ENCODE results near the gene DCC.

The DCC gene

GRCh38 chr18:52824126-52824525, 484.1 kb downstream of the DCC start:
- DNase-seq = no peak
- no peak for ATAC-seq

- no peak for DNase-seq
- no peak for ATAC-seq
Measured at GRCh38 chr18:52826994-52827393, 487.0 kb downstream of the DCC start.

- ATAC-seq (no peak), DNase-seq (no peak)
Measured at GRCh38 chr18:52829320-52829719, 489.3 kb downstream of the DCC start.

GRCh38 chr18:52829876-52830405, 489.9 kb downstream of the DCC start:
- DNase-seq = no peak
- ATAC-seq = no peak

- ATAC-seq (no peak), DNase-seq (no peak)
Measured at GRCh38 chr18:52844323-52844722, 504.3 kb downstream of the DCC start.

GRCh38 chr18:52845036-52845435, 505.0 kb downstream of the DCC start:
- ATAC-seq = no peak
- DNase-seq = no peak

- no peak for ATAC-seq
Measured at GRCh38 chr18:52850031-52850560, 510.1 kb downstream of the DCC start.

GRCh38 chr18:52861558-52861957, 521.6 kb downstream of the DCC start:
- DNase-seq (no peak), ATAC-seq (no peak)

More at GRCh38 chr18:52850031-52850560, 510.1 kb downstream of the DCC start:
- DNase-seq = no peak

- no peak for ATAC-seq
- no peak for DNase-seq
Measured at GRCh38 chr18:52869349-52869923, 529.4 kb downstream of the DCC start.

GRCh38 chr18:52869942-52870907, 530.2 kb downstream of the DCC start:
- DNase-seq (no peak), ATAC-seq (no peak)

- no peak for ATAC-seq
Measured at GRCh38 chr18:52874774-52875173, 534.8 kb downstream of the DCC start.

GRCh38 chr18:52875725-52876124, 535.7 kb downstream of the DCC start:
- DNase-seq (no peak), ATAC-seq (no peak)

More at GRCh38 chr18:52874774-52875173, 534.8 kb downstream of the DCC start:
- no peak for DNase-seq

GRCh38 chr18:52888014-52888413, 548.0 kb downstream of the DCC start:
- DNase-seq (no peak), ATAC-seq (no peak)

- DNase-seq (no peak), ATAC-seq (no peak)
Measured at GRCh38 chr18:52894801-52895200, 554.8 kb downstream of the DCC start.

- DNase-seq (no peak), ATAC-seq (no peak)
Measured at GRCh38 chr18:52897611-52898484, 557.9 kb downstream of the DCC start.

- ATAC-seq (no peak), DNase-seq (no peak)
Measured at GRCh38 chr18:52898485-52899058, 558.6 kb downstream of the DCC start.

GRCh38 chr18:52902188-52902587, 562.2 kb downstream of the DCC start:
- ATAC-seq = no peak
- no peak for DNase-seq

- ATAC-seq (no peak), DNase-seq (peak; percentile 5)
Measured at GRCh38 chr18:52903857-52904256, 563.9 kb downstream of the DCC start.

GRCh38 chr18:52907543-52908308, 567.7 kb downstream of the DCC start:
- no peak for DNase-seq
- ATAC-seq = no peak

GRCh38 chr18:52914148-52914547, 574.2 kb downstream of the DCC start:
- DNase-seq (no peak), ATAC-seq (no peak)

- DNase-seq (no peak), ATAC-seq (no peak)
Measured at GRCh38 chr18:52920665-52921064, 580.7 kb downstream of the DCC start.

All from stimulated activated naive CD8-positive, alpha-beta T cell treated with anti-CD3 and anti-CD28 coated beads, Interleukin-15, Interleukin-2, amounts not matched to agents 100 U/mL and 50 U/mL, for 24 hours (primary cell).